ENCODE results near the gene KIAA0040.

Gene KIAA0040

GRCh38 chr1:175127565-175127964, 65.0 kb downstream of the KIAA0040 start:
- no peak for ATAC-seq
- TF ChIP-seq ZNF70 (CRISPR knock-in tag; IDR thresholded peaks at IDR 0.05) (no peak), ZNF8 (CRISPR knock-in tag; IDR thresholded peaks at IDR 0.05) (no peak), BACH2 (CRISPR knock-in tag; IDR thresholded peaks at IDR 0.05; ENCODE audit: borderline replicate concordance) (no peak), ZFP3 (CRISPR knock-in tag; IDR thresholded peaks at IDR 0.05) (no peak)

- TF ChIP-seq CSDC2 (CRISPR knock-in tag; IDR thresholded peaks at IDR 0.05) (no peak), TSHZ2 (CRISPR knock-in tag; IDR thresholded peaks at IDR 0.05) (no peak), CREB5 (CRISPR knock-in tag; IDR thresholded peaks at IDR 0.05; ENCODE audit: low read depth) (no peak), ZNF70 (CRISPR knock-in tag; IDR thresholded peaks at IDR 0.05) (no peak), ZFP30 (CRISPR knock-in tag; IDR thresholded peaks at IDR 0.05) (no peak), ESRRG (CRISPR knock-in tag; IDR thresholded peaks at IDR 0.05) (no peak), ZNF8 (CRISPR knock-in tag; IDR thresholded peaks at IDR 0.05) (no peak), PATZ1 (CRISPR knock-in tag; IDR thresholded peaks at IDR 0.05; ENCODE audit: borderline replicate concordance) (no peak), ZNF565 (CRISPR knock-in tag; conservative IDR thresholded peaks at IDR 0.05; ENCODE audit: low read depth) (no peak), PPARA (CRISPR knock-in tag; IDR thresholded peaks at IDR 0.05; ENCODE audit: borderline replicate concordance) (no peak), GLIS3 (CRISPR knock-in tag; IDR thresholded peaks at IDR 0.05) (no peak)
- ATAC-seq = no peak
Measured at GRCh38 chr1:175126347-175126746, 66.2 kb downstream of the KIAA0040 start.

GRCh38 chr1:175124861-175125260, 67.7 kb downstream of the KIAA0040 start:
- TF ChIP-seq ISL1 (CRISPR knock-in tag; IDR thresholded peaks at IDR 0.05) = no peak
- TF ChIP-seq TOX (CRISPR knock-in tag; IDR thresholded peaks at IDR 0.05; ENCODE audit: borderline replicate concordance) = no peak
- TF ChIP-seq ARNTL (CRISPR knock-in tag; IDR thresholded peaks at IDR 0.05; ENCODE audit: borderline replicate concordance, low read depth) = no peak
- TF ChIP-seq TSHZ2 (CRISPR knock-in tag; IDR thresholded peaks at IDR 0.05) = no peak
- TF ChIP-seq CREB5 (CRISPR knock-in tag; IDR thresholded peaks at IDR 0.05; ENCODE audit: low read depth) = no peak
- TF ChIP-seq PATZ1 (CRISPR knock-in tag; IDR thresholded peaks at IDR 0.05; ENCODE audit: borderline replicate concordance) = no peak
- TF ChIP-seq POU6F1 (CRISPR knock-in tag; IDR thresholded peaks at IDR 0.05; ENCODE audit: borderline replicate concordance, low read depth) = no peak
- no peak for TF ChIP-seq TCF4 (CRISPR knock-in tag; IDR thresholded peaks at IDR 0.05; ENCODE audit: borderline replicate concordance)
- no peak for TF ChIP-seq ZNF565 (CRISPR knock-in tag; conservative IDR thresholded peaks at IDR 0.05; ENCODE audit: low read depth)
- TF ChIP-seq ZC3H10 (CRISPR knock-in tag; IDR thresholded peaks at IDR 0.05) = no peak
- TF ChIP-seq ESRRG (CRISPR knock-in tag; IDR thresholded peaks at IDR 0.05) = no peak
- no peak for TF ChIP-seq SNAI2 (CRISPR knock-in tag; IDR thresholded peaks at IDR 0.05)
- TF ChIP-seq ZFP30 (CRISPR knock-in tag; IDR thresholded peaks at IDR 0.05) = no peak
- ATAC-seq = no peak
